Stromal cell of bone marrow (primary cell): ENCODE results near the gene SHISA2.

Experiments
- DNase-seq: peaks from one replicate; pipeline ENCODE4 v3.0.0-alpha.2; 2012; ENCODE audit warnings: low read depth

Gene SHISA2

GRCh38 chr13:26017932-26018665, 33.7 kb downstream of the SHISA2 start:
- DNase-seq = no peak

GRCh38 chr13:26017196-26017921, 34.5 kb downstream of the SHISA2 start:
- DNase-seq = no peak

- DNase-seq = no peak
These were observed 35.6 kb downstream of the SHISA2 start for GRCh38 chr13:26016189-26016588.

- no peak for DNase-seq
These were observed 36.3 kb downstream of the SHISA2 start for GRCh38 chr13:26015271-26016125.

GRCh38 chr13:26012995-26013394, 38.8 kb downstream of the SHISA2 start:
- no peak for DNase-seq

- DNase-seq = no peak
These were observed 39.6 kb downstream of the SHISA2 start for GRCh38 chr13:26011996-26012821.

- no peak for DNase-seq
These were observed 40.6 kb downstream of the SHISA2 start for GRCh38 chr13:26011208-26011573.

GRCh38 chr13:26010487-26011207, 41.2 kb downstream of the SHISA2 start:
- no peak for DNase-seq

- DNase-seq = no peak
These were observed 44.3 kb downstream of the SHISA2 start for GRCh38 chr13:26007261-26008125.
